ENCODE data around the gene NEDD8. TPM values are rescaled to one million over a fixed set of nuclear protein-coding genes. Genes with fewer than 3 reads are reported as not detected.
A peak's percentile ranks its signal among the peaks of the same experiment; 100 is the strongest.

Gene NEDD8
- total and polyA plus RNA-seq, 9 donors = 69.7 to 301 (median 134) TPM

- H3K27ac ChIP-seq = no peak overlapping the region
- intact Hi-C loops (cut with DNase I) = no loop called here
- DNase-seq = peak in 1 of 5 donors; percentile 20
- H3K36me3 ChIP-seq = no peaks in the 10 kb centered on the region
- TF ChIP-seq POLR2A (IDR thresholded peaks at IDR 0.05) = no peak
- TF ChIP-seq, protein P1, sequence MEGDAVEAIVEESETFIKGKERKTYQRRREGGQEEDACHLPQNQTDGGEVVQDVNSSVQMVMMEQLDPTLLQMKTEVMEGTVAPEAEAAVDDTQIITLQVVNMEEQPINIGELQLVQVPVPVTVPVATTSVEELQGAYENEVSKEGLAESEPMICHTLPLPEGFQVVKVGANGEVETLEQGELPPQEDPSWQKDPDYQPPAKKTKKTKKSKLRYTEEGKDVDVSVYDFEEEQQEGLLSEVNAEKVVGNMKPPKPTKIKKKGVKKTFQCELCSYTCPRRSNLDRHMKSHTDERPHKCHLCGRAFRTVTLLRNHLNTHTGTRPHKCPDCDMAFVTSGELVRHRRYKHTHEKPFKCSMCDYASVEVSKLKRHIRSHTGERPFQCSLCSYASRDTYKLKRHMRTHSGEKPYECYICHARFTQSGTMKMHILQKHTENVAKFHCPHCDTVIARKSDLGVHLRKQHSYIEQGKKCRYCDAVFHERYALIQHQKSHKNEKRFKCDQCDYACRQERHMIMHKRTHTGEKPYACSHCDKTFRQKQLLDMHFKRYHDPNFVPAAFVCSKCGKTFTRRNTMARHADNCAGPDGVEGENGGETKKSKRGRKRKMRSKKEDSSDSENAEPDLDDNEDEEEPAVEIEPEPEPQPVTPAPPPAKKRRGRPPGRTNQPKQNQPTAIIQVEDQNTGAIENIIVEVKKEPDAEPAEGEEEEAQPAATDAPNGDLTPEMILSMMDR (IDR thresholded peaks at IDR 0.05) = no peak
- TF ChIP-seq EP300 (IDR thresholded peaks at IDR 0.05) = no peak
- H3K9me3 ChIP-seq = no peaks in the 10 kb centered on the region
- H3K4me3 ChIP-seq = no peak overlapping the region
- peaks cover 1% of the 10 kb centered on the region for H3K4me1 ChIP-seq (ENCODE audit: insufficient read depth)
- H3K27me3 ChIP-seq = no peaks in the 10 kb centered on the region
- 82 to 86% (median 82%) methylated on average over 7 of the region's 7 CpGs for WGBS, 3 donors
These were observed 21.8 kb upstream of the NEDD8 start for GRCh38 chr14:24253936-24254335.

- Histone ChIP-seq H3K27me3 (no peaks in the 10 kb centered on the region), H3K9me3 (no peaks in the 10 kb centered on the region), H3K4me3 (no peak overlapping the region), H3K36me3 (no peaks in the 10 kb centered on the region), H3K27ac (no peak overlapping the region), H3K4me1 (ENCODE audit: insufficient read depth) (no peaks in the 10 kb centered on the region)
- no peak for TF ChIP-seq POLR2A (IDR thresholded peaks at IDR 0.05)
- TF ChIP-seq, protein P1 (IDR thresholded peaks at IDR 0.05) = no peak
- no peak for TF ChIP-seq EP300 (IDR thresholded peaks at IDR 0.05)
- intact Hi-C loops (cut with DNase I) = no loop called here
- DNase-seq = peak in 1 of 5 donors; percentile 22
- 79 to 85% (median 80%) methylated on average over 11 of the region's 11 CpGs for WGBS, 3 donors
These were observed 20.3 kb upstream of the NEDD8 start for GRCh38 chr14:24252289-24253124.

GRCh38 chr14:24251880-24252288 lies 19.7 kb upstream of the NEDD8 start:
- H3K27me3 ChIP-seq = no peaks in the 10 kb centered on the region
- WGBS, 3 donors = 86 to 100% (median 91%) methylated on average over 1 of the region's 1 CpG
- intact Hi-C loops (cut with DNase I) = no loop called here
- no peak overlapping the region for H3K27ac ChIP-seq
- no peaks in the 10 kb centered on the region for H3K9me3 ChIP-seq
- no peak overlapping the region for H3K4me3 ChIP-seq
- H3K36me3 ChIP-seq = no peaks in the 10 kb centered on the region
- peak in 1 of 5 donors; percentile 6 for DNase-seq
- H3K4me1 ChIP-seq (ENCODE audit: insufficient read depth) = no peaks in the 10 kb centered on the region
- TF ChIP-seq POLR2A (IDR thresholded peaks at IDR 0.05) = no peak
- TF ChIP-seq, protein P1 (IDR thresholded peaks at IDR 0.05) = no peak
- no peak for TF ChIP-seq EP300 (IDR thresholded peaks at IDR 0.05)

DNA sequence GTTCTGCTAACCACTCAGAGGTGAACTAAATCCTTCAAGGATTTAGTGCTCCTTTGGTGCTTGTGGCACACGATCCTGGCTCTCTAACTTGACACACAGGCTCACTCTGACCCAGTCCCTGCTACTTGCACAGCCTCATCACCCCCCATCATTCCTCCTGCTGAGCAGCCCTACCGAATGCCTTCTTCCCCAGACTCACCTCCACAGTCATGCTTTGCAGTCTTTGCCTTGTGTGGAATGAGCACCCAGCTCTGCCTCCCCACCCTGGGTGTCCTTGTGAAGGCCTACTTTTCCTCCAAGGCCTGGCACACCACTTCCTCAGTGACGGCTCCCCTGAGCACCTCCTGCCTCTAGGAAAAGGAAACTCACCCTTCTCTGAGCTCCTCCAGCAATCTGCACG lies 18.2 kb upstream of the NEDD8 start:
- H3K4me3 ChIP-seq = no peak overlapping the region
- no peaks in the 10 kb centered on the region for H3K36me3 ChIP-seq
- no peak for TF ChIP-seq EP300 (IDR thresholded peaks at IDR 0.05)
- TF ChIP-seq, protein P1 (IDR thresholded peaks at IDR 0.05) = no peak
- TF ChIP-seq POLR2A (IDR thresholded peaks at IDR 0.05) = no peak
- intact Hi-C loops (cut with DNase I) = no loop called here
- H3K27ac ChIP-seq = no peak overlapping the region
- H3K27me3 ChIP-seq = no peaks in the 10 kb centered on the region
- DNase-seq = peak in 1 of 5 donors; percentile 14
- no peaks in the 10 kb centered on the region for H3K4me1 ChIP-seq (ENCODE audit: insufficient read depth)
- H3K9me3 ChIP-seq = no peaks in the 10 kb centered on the region
- 55 to 64% (median 59%) methylated on average over 4 of the region's 4 CpGs for WGBS, 3 donors
